ENCODE measurements around the gene WWTR1.

Gene WWTR1

GRCh38 chr3:149554826-149555225, 103.0 kb downstream of the WWTR1 start:
- TF ChIP-seq CTCF (IDR thresholded peaks at IDR 0.05) = no peak

GRCh38 chr3:149553781-149554451, 103.9 kb downstream of the WWTR1 start:
- TF ChIP-seq CTCF (IDR thresholded peaks at IDR 0.05) = no peak

DNA sequence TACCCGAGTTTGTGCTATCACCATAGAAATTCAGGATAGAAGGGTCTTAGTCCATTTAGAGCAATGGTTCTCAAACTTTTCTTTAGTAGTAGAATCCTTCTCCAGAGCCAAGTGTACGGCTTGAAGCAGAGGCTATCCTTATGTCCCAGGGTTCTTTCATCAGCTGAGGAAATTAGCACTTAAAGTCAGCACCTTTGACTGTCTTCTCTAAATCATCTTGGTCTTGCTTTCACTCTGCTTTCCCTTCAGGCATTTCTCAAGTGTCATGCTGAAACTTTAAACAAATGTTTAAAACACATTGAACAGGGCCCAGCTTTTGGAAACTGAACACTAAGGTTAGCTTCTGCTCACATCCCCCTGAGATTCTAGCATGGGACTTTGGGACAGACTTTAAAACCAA, 105.1 kb downstream of the WWTR1 start:
- TF ChIP-seq CTCF (IDR thresholded peaks at IDR 0.05) = no peak

DNA sequence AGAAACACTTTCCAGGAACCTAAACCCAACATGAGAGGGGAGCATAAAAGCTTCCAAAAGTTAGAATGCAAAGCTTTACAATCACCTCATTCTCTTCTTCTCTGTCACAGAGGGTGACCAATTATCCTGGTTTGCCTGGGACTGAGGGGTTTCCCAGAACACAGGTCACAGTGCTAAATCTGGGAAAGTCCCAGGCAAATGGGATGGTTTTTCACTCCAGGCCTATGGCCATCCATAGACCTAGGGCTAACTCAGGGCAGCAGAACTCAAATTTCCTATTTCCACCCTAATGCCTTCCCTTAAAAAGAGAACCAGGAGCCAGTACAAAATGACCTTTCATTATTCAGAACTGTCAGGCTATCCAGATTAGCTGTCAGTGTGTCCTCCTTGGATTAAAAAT, 106.3 kb downstream of the WWTR1 start:
- no peak for TF ChIP-seq CTCF (IDR thresholded peaks at IDR 0.05)

GRCh38 chr3:149548669-149549065, 109.2 kb downstream of the WWTR1 start:
- TF ChIP-seq CTCF (IDR thresholded peaks at IDR 0.05) = no peak

DNA sequence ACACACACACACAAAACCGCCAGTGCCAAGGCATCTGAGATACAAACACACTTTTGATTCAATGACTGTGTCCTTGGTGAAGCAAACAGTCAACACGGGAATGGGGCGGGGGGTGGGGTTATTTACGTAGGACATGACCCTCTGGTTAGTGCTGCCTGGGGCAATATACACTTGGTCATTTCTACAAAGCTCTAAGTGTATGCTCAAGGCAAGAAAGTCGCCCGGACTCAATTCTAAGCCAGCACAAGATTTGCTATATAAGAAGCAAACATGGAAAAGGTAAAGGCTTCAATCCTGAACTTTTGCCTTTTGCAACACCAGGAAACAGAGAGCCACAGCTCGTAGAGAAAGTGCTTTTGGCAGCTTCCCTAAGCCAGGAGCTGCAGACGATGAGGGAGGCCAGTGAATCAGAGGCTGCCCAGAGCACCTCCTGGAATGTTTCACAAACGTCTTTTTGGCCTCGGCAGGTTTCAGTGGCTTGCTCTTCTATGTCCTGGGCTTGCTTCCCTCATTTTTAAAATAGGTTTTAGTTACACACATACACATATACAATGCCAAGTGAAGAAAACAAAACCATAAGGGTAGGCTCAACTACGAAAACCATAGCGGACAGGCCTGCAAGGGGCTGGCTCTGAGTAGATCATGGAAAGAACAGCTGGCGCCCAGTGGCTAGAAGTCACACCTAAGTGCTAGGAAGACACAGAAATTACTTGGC, 109.7 kb downstream of the WWTR1 start:
- TF ChIP-seq CTCF (IDR thresholded peaks at IDR 0.05) = no peak

- no peak for TF ChIP-seq CTCF (IDR thresholded peaks at IDR 0.05)
These were observed 110.4 kb downstream of the WWTR1 start for GRCh38 chr3:149547413-149547812.
